Central memory CD8-positive, alpha-beta T cell (primary cell): Measurements from ENCODE around the gene HMG20B.
A peak's percentile ranks its signal among the peaks of the same experiment; 100 is the strongest.
"Not testable (repeated sequence)": the region's sequence is repeated elsewhere in the genome, so short reads cannot be mapped to it uniquely, and the experiment has no call there.

ENCODE experiments used
- ATAC-seq: fragments of 150-1000 bp; cut with Tn5 transposase; replicated peaks from 2 replicates; pipeline ENCODE4 v1.10.0; 2022; ENCODE audit warnings: mild to moderate bottlenecking, moderate FRiP score, moderate number of reproducible peaks; ENCODE audit not compliant: poor library complexity, severe bottlenecking; ENCODE audit errors: extremely low read depth
- DNase-seq, 2 donors: peaks; one replicate each; pipeline ENCODE4 v3.0.0; 2021; ENCODE audit warnings: low spot score in 2 of 2
- H3K27ac Mint-ChIP-seq: one replicate; pipeline ENCODE4 v1.8.0; 2022; ENCODE audit warnings: low read depth, mild to moderate bottlenecking, moderate library complexity, mixed read lengths
- H3K27me3 Mint-ChIP-seq: one replicate; pipeline ENCODE4 v1.8.0; 2022; ENCODE audit warnings: mixed read lengths
- H3K36me3 Mint-ChIP-seq: one replicate; pipeline ENCODE4 v1.8.0; 2022; ENCODE audit warnings: mild to moderate bottlenecking, moderate library complexity, mixed read lengths; ENCODE audit not compliant: insufficient read depth
- H3K4me1 Mint-ChIP-seq: one replicate; pipeline ENCODE4 v1.8.0; 2022; ENCODE audit warnings: mixed read lengths
- H3K4me3 Mint-ChIP-seq: one replicate; pipeline ENCODE4 v1.8.0; 2022; ENCODE audit warnings: mild to moderate bottlenecking, moderate library complexity, mixed read lengths
- H3K9me3 Mint-ChIP-seq: one replicate; pipeline ENCODE4 v1.8.0; 2022; ENCODE audit warnings: mixed read lengths

Gene HMG20B

DNA sequence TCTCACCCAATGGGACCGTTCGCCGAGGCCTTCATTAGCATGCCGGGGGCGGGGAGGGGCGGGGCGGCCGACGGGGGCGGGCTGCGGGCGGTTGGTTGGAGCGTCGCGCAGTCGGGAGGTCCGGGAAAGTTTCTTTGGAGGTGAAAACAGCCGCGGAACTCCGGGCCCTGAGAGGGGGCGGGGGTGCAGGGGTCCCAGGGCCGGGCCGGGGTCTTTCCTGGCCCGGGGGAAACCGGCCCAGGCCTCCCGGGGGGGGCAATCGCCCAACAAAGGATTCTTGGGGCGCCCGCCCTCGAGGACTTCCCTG is at the start of gene HMG20B:
Gene HMG20B (plus strand): TSS at position 90 of the 307 bp plus-strand sequence. CDS start 366 bp downstream, outside the sequence.
- no peaks in the 10 kb centered on the region for H3K27me3 Mint-ChIP-seq
- ATAC-seq = no peak
- H3K9me3 Mint-ChIP-seq = no peaks in the 10 kb centered on the region
- H3K4me3 Mint-ChIP-seq = peak within 1 kb of the TSS; percentile 77
- no peaks in the 10 kb centered on the region for H3K4me1 Mint-ChIP-seq
- H3K36me3 Mint-ChIP-seq = peaks cover 8% of the 10 kb centered on the region
- DNase-seq = no peak
- peak within 1 kb of the TSS; percentile 38 for H3K27ac Mint-ChIP-seq

DNA sequence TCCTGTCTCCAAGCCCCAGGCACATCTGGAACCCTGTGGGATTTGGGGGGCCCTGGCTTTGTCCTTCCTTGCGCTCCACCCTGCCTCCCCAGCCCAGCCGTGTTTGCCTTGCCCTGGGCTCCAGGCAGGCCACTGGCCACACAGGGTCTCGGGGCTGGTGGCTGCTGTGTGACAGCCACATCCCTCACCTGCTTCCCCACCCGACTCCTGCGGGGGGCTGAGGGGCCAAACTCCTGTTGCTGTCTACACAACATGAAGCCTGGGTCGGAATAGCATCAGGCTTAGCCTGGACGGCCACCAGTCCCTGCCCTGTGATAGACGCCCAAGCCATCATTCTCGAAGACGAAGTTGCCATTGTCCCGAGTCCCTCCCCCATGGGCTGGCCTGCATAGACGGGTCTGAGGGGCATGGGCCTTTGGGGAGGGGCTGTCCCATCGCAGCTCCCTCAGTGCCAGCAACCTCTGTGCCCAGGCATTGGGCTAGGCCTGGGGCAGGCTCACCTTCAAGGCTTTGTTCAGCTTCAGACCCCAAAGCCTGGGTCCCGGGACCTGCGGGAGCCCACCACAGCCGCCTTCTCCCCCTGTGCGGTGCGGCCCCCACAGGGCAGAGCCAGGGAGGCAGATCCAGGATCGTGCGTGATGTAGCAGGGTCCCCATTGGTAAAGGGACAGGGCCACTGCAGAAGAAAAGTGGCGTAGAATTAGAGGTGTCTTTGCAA is 49.2 kb upstream of the HMG20B start:
- no peaks in the 10 kb centered on the region for H3K27me3 Mint-ChIP-seq
- no peaks in the 10 kb centered on the region for H3K9me3 Mint-ChIP-seq
- no peak for ATAC-seq
- no peak for DNase-seq
- H3K27ac Mint-ChIP-seq = peak overlapping the region; percentile 49
- peaks cover 30% of the 10 kb centered on the region for H3K36me3 Mint-ChIP-seq
- H3K4me3 Mint-ChIP-seq = no peak overlapping the region
- peaks cover 6% of the 10 kb centered on the region for H3K4me1 Mint-ChIP-seq

DNA sequence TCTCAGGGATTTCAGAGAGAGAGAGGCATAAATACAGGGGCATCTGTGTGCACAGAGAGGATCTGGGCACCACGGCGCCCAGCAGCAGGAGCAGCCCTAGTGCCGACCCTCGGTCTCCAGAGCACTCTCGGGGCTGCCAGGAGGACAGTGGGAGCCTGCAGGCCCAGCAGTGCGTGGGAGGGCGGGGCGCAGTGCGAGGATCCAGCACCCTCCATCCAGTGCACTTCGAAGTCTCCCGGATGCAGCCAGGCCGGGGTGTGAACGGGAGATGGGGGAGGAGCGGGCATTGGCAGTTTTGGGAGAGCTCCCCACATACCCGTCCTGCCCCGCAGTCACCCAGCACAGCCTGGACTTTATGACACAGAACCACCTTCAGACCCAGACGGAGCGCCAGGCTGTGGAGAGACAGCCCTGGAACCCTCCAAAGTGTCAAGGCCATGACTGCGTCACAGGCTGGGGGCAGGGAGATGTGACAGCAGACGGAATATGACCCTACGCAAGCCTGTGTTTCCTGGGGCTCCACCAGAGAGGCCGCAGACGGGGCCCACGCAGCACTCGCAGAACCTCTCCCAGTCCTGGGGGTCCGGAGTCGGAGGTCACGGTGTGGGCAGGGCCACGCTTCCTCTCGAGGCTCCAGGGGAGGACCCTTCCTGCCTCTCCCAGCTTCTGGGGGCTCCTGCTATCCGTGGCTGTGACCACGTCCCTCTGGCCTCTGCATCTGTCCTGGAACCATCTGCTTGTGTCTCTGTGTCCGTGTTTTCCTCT is 48.5 kb upstream of the HMG20B start:
- ATAC-seq (no peak), DNase-seq (no peak)
- Mint-ChIP-seq H3K4me3 (no peak overlapping the region), H3K4me1 (peaks cover 6% of the 10 kb centered on the region), H3K27ac (peak overlapping the region; percentile 49), H3K9me3 (no peaks in the 10 kb centered on the region), H3K36me3 (peaks cover 30% of the 10 kb centered on the region), H3K27me3 (no peaks in the 10 kb centered on the region)

DNA sequence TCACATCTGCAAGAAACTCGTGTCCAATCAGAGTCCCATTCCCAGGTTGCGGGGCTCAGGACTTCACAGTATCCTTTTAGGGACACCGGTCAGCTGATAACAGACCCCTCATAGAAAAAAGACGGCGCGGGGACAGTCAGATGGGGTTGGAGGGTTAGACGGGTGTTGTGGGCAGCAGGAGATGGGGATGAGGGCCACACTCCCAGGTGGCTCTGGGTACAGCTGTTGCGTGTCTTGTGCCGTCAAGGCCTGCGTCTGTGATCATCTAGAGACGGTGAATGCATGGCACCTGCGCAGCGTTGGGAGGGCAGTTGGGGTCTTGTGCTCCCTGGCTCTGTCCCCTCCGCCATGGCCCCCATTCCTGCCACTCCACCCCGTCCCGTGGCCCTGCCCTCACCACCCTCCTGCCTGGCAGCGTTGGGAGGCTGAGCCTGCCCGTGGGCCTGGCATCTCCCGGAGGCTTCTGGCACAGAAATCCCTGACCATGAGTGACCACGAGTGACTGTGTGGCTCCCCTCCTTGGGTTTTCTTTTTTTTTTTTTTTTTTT is 47.8 kb upstream of the HMG20B start:
- no peak for ATAC-seq
- Mint-ChIP-seq H3K27ac (no peak overlapping the region), H3K9me3 (no peaks in the 10 kb centered on the region), H3K4me1 (peaks cover 6% of the 10 kb centered on the region), H3K36me3 (peaks cover 28% of the 10 kb centered on the region), H3K27me3 (no peaks in the 10 kb centered on the region), H3K4me3 (no peak overlapping the region)
- no peak for DNase-seq

DNA sequence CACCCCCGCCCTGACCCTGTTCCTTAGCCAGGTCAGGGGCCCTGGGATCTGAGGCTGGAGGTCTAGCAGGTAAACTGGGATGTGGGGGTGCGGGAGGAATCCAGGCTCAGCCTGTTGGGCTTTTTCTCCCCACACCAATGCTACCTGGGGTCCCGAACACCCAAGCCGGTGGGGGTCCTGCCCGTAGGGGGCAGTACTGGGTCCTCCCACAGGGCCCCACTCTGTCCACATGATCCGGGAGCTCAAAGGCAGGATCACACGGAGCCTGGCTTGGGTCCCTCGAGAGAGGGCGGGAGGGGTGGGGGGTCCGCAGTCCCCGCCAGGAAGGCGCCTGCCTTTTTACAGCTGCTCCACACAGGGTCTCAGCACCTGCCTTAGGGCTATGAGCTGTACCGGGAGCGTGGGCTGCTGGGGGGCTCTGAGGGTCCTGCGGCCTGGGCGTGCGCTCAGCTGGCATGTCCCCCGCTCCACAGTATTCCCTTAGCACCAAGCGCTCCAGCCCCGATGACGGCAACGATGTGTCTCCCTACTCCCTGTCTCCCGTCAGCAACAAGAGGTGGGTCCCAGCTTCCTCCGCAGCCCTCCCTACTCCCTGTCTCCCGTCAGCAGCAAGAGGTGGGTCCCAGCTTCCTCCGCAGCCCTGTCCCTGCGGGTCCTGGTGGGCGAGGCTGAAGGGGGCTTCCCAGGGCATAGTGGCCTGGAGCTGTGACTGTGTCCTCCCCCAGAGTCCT is 46.1 kb upstream of the HMG20B start:
- Mint-ChIP-seq H3K4me1 (no peaks in the 10 kb centered on the region), H3K27me3 (no peaks in the 10 kb centered on the region), H3K36me3 (peaks cover 27% of the 10 kb centered on the region), H3K9me3 (no peaks in the 10 kb centered on the region), H3K27ac (no peak overlapping the region), H3K4me3 (no peak overlapping the region)
- no peak for DNase-seq
- ATAC-seq = no peak

DNA sequence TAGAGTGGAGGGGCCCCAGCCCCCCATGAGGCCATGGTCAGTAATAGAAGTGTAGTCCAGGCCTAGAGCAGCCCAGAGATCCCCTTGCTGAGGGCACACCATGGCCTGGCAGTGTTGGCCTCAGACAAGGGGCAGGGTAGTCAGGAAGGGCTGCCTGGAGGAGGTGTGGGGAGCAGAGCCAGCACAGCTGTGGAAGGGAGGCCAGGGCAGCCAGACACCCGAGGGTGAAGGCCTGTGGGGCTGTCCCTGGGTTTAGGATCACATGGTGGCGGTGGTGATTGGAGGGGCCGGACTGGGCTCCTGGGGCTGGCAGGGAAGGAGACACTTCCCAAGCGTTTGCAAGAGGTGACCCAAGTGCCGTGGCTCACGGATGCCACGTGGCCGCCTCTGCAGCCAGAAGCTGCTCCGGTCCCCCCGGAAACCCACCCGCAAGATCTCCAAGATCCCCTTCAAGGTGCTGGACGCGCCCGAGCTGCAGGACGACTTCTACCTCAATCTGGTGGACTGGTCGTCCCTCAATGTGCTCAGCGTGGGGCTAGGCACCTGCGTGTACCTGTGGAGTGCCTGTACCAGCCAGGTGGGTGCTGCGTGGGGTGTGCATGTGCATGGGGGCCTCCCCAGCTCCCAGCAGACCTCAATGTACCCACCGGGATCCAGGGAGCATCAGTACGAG is 45.4 kb upstream of the HMG20B start:
- Mint-ChIP-seq H3K4me3 (no peak overlapping the region), H3K4me1 (no peaks in the 10 kb centered on the region), H3K9me3 (no peaks in the 10 kb centered on the region), H3K27me3 (no peaks in the 10 kb centered on the region), H3K27ac (no peak overlapping the region), H3K36me3 (peaks cover 25% of the 10 kb centered on the region)
- DNase-seq (no peak), ATAC-seq (no peak)

DNA sequence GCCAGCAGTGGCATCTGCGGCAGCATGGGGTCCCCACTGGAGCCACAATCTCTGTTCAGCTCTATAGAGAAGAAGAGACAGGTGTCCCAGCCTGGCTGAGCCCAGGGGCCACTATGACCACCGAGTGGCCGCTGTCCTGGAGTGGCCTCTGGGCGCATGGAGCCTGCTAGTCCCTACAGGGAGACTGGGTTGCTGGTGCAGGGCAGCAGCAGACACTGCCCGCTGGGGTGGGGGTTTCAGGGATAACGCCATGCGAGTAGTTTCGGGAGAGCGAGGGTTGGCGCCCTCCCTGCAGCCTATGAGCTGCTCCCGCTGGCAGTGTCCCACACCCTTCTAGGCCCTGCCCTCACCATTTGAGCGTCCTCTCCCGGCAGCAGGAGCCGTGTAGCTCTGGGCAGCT is 44.7 kb upstream of the HMG20B start:
- Mint-ChIP-seq H3K4me1 (no peaks in the 10 kb centered on the region), H3K36me3 (peaks cover 25% of the 10 kb centered on the region), H3K27ac (no peak overlapping the region), H3K4me3 (no peak overlapping the region), H3K27me3 (no peaks in the 10 kb centered on the region), H3K9me3 (no peaks in the 10 kb centered on the region)
- ATAC-seq (no peak), DNase-seq (no peak)

DNA sequence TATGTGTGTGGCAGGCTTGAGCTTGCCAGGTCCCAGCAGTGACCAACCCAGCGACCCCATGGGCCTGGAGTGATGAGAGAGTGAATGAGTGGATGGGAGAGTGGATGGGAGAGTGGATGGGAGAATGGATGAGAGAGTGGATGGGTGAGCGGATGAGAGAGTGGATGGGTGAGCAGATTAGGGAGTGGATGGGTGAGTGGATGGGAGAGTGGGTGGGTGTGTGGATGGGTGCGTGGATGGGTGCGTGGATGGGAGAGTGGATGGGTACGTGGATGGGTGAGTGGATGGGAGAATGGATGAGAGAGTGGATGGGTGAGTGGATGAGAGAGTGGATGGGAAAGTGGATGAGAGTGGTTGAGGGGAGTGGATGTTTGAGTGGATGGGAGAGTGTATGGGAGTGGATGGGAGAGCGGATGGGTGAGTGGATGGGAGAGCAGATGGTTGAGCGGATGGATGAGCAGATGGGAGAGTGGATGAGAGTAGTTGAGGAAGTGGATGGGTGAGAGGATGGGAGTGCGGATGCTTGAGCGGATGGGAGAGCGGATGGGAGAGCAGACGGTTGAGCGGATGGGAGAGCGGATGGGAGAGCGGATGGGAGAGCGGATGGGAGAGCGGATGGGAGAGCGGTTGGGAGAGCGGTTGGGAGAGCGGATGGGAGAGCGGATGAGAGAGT is 44.1 kb upstream of the HMG20B start:
- Mint-ChIP-seq H3K4me3 (no peak overlapping the region), H3K9me3 (no peaks in the 10 kb centered on the region), H3K36me3 (peaks cover 26% of the 10 kb centered on the region), H3K4me1 (no peaks in the 10 kb centered on the region), H3K27me3 (no peaks in the 10 kb centered on the region), H3K27ac (no peak overlapping the region)
- ATAC-seq (no peak), DNase-seq (no peak)

DNA sequence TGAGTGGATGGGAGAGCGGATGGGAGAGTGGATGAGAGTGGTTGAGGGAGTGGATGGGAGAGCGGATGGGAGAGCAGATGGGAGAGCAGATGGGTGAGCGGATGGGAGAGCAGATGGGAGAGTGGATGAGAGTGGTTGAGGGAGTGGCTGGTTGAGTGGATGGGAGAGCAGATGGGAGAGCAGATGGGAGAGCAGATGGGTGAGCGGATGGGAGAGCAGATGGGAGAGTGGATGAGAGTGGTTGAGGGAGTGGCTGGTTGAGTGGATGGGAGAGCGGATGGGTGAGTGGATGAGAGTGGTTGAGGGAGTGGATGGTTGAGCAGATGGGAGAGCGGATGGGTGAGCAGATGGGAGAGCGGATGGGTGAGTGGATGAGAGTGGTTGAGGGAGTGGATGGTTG is 43.4 kb upstream of the HMG20B start:
- not testable (repeated sequence) for H3K4me3 Mint-ChIP-seq, H3K9me3 Mint-ChIP-seq, H3K27me3 Mint-ChIP-seq, H3K27ac Mint-ChIP-seq, ATAC-seq, DNase-seq, H3K4me1 Mint-ChIP-seq
- peaks cover 28% of the 10 kb centered on the region for H3K36me3 Mint-ChIP-seq

DNA sequence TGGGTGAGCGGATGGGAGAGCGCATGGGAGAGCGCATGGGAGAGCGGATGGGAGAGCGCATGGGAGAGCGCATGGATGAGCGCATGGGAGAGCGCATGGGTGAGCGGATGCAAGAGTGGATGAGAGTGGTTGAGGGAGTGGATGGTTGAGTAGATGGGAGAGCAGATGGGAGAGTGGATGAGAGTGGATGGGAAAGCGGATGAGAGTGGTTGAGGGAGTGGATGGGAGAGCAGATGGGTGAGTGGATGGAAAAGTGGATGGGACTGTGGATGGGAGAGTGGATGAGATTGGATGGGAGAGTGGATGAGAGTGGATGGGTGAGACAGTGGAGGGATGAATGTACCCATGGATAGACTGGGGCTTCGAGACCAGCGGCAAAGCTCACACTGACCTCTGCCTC is 42.4 kb upstream of the HMG20B start:
- Mint-ChIP-seq H3K27ac (no peak overlapping the region), H3K4me3 (no peak overlapping the region), H3K27me3 (no peaks in the 10 kb centered on the region), H3K9me3 (no peaks in the 10 kb centered on the region), H3K4me1 (no peaks in the 10 kb centered on the region), H3K36me3 (peaks cover 27% of the 10 kb centered on the region)
- no peak for ATAC-seq
- DNase-seq = no peak

DNA sequence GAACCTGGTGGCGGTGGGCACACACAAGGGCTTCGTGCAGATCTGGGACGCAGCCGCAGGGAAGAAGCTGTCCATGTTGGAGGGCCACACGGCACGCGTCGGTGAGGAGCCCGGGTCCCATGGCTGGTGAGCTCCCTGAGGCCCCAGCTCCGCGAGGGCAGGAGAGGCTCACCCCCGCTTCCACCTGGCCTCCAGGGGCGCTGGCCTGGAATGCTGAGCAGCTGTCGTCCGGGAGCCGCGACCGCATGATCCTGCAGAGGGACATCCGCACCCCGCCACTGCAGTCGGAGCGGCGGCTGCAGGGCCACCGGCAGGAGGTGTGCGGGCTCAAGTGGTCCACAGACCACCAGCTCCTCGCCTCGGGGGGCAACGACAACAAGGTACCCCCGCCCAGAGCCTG is 41.0 kb upstream of the HMG20B start:
- peaks cover 28% of the 10 kb centered on the region for H3K36me3 Mint-ChIP-seq
- DNase-seq (no peak), ATAC-seq (no peak)
- H3K27ac Mint-ChIP-seq = no peak overlapping the region
- H3K9me3 Mint-ChIP-seq = no peaks in the 10 kb centered on the region
- no peaks in the 10 kb centered on the region for H3K4me1 Mint-ChIP-seq
- no peaks in the 10 kb centered on the region for H3K27me3 Mint-ChIP-seq
- H3K4me3 Mint-ChIP-seq = no peak overlapping the region
